ENCODE results near the gene PARP1. TPM values are rescaled to one million over a fixed set of nuclear protein-coding genes. Genes with fewer than 3 reads are reported as not detected.
"Not testable (repeated sequence)": the region's sequence is repeated elsewhere in the genome, so short reads cannot be mapped to it uniquely, and the experiment has no call there.

Gene PARP1
- total RNA-seq, 2 experiments from 2014 or later, result 301 to 308 TPM

- Mint-ChIP-seq H3K4me3 (no peak overlapping the region), H3K4me1 (ENCODE audit: low read depth) (peaks cover 32% of the 10 kb centered on the region), H3K36me3 (no peaks in the 10 kb centered on the region), H3K27ac (no peak overlapping the region), H3K27me3 (no peaks in the 10 kb centered on the region), H3K9me3 (no peaks in the 10 kb centered on the region)
- intact Hi-C loops (cut with micrococcal nuclease), result no loop called here
- ChIA-PET POLR2A (no interaction called here), CTCF (interaction anchor here (2.2 kb wide), 1 partner anchor 15 kb away, joined by 12 read pairs; no protein-coding TSS in a partner anchor)
- DNase-seq, result no peak
These were observed 35.1 kb upstream of the PARP1 start for GRCh38 chr1:226443033-226443432.

DNA sequence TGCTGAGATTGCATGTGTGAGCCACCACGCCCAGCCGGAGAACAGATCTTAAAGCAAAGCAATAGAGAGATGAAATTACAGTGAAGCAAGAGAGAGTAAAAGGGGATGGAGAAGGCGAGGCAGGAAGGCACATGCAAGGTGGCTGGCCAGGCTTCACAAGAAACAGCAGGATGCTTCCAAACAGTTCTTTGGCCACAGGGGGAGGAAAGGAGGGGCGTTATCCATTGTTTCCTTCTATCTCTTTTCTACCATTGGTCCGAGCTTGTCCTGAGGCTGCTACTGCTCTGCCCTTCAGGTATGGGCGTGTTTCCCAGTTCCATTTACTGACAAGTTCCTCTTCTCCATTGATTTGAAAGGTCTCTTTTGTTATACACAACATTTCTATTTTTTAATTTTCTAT is 33.7 kb upstream of the PARP1 start:
- POLR2A ChIA-PET, result no interaction called here
- no peaks in the 10 kb centered on the region for H3K36me3 Mint-ChIP-seq
- no peaks in the 10 kb centered on the region for H3K9me3 Mint-ChIP-seq
- CTCF ChIA-PET, result interaction anchor here (1.3 kb wide), 1 partner anchor 16 kb away, joined by 3 read pairs; no protein-coding TSS in a partner anchor
- H3K4me1 Mint-ChIP-seq (ENCODE audit: low read depth), result peaks cover 32% of the 10 kb centered on the region
- H3K27ac Mint-ChIP-seq, result no peak overlapping the region
- H3K4me3 Mint-ChIP-seq, result no peak overlapping the region
- no peak for DNase-seq
- intact Hi-C loops (cut with micrococcal nuclease), result no loop called here
- no peaks in the 10 kb centered on the region for H3K27me3 Mint-ChIP-seq

- POLR2A ChIA-PET, result no interaction called here
- CTCF ChIA-PET, result interaction anchor here (1.0 kb wide), 2 partner anchors 16 to 32 kb away, joined by 3 read pairs; partner anchors contain the start of gene PARP1
- peaks cover 21% of the 10 kb centered on the region for H3K4me1 Mint-ChIP-seq (ENCODE audit: low read depth)
These were observed 32.6 kb upstream of the PARP1 start for GRCh38 chr1:226440512-226440911.

DNA sequence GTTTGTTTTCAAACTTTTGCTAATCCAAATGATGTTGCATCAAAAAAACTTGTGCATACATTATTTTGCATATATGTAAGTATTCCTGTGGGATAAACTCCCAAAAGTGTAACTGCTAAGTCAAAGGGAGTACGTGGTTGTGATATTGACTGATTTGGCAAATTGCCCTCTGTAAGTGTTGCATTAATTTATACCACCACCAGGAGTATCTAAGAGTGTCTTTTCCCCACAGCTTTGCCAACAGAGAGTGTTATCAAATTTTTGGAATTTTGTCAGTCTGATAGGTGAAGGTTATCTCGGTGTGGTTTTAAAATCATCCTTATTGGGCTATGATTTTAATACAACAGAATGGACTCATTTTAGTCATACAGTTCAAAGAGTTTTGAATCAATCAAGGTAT is 30.1 kb upstream of the PARP1 start:
- POLR2A ChIA-PET, result no interaction called here
- intact Hi-C loops (cut with micrococcal nuclease), result no loop called here
- H3K27me3 Mint-ChIP-seq, result no peaks in the 10 kb centered on the region

More at GRCh38 chr1:226440512-226440911, 32.6 kb upstream of the PARP1 start:
- Mint-ChIP-seq H3K36me3 (no peaks in the 10 kb centered on the region), H3K27ac (no peak overlapping the region), H3K4me3 (no peak overlapping the region), H3K9me3 (no peaks in the 10 kb centered on the region), H3K27me3 (no peaks in the 10 kb centered on the region)
- intact Hi-C loops (cut with micrococcal nuclease), result no loop called here
- no peak for DNase-seq

DNA sequence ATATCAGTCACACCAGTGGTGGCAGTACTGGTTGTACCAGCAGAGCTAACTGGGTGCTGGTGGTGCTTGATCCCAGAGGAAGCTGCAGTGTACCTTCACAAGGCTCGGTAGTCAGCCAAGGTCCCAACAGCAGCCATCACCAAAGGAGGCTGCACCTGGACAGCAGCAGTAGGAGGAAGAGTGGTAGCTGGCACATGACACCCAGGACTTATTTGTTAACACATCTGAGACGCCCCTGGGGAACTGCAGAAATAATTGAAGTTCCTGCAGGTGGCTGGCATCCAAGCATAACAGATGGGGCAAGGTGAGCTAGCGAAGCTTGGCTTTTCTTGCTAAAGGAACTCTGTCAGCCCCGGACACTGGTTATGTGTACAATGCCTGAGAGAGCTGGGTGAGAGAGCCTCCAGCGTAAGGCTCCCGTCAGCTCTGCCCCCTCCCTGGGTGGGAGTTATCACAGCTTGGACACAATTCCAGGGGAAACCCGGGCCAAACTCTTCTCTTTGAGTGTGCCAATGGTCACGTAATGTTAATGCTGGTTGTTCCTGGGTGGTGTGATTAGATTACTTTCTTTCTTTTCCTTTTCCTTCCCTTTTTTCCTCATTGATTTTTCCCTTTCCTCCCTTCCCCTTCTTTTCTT is 29.1 kb upstream of the PARP1 start:
- Mint-ChIP-seq H3K27ac (no peak overlapping the region), H3K4me3 (no peak overlapping the region), H3K27me3 (no peaks in the 10 kb centered on the region), H3K4me1 (ENCODE audit: low read depth) (no peaks in the 10 kb centered on the region), H3K36me3 (no peaks in the 10 kb centered on the region), H3K9me3 (no peaks in the 10 kb centered on the region)
- intact Hi-C loops (cut with micrococcal nuclease), result no loop called here
- ChIA-PET CTCF (interaction anchor here (1.3 kb wide), 1 partner anchor 15 kb away, joined by 7 read pairs; no protein-coding TSS in a partner anchor), POLR2A (no interaction called here)
- DNase-seq, result no peak

More for the DNA sequence above, 30.1 kb upstream of the PARP1 start:
- Mint-ChIP-seq H3K36me3 (no peaks in the 10 kb centered on the region), H3K4me3 (no peak overlapping the region), H3K4me1 (ENCODE audit: low read depth) (no peaks in the 10 kb centered on the region), H3K27ac (no peak overlapping the region), H3K9me3 (no peaks in the 10 kb centered on the region)
- CTCF ChIA-PET, result no interaction called here
- no peak for DNase-seq

GRCh38 chr1:226436472-226436854 is 28.6 kb upstream of the PARP1 start:
- no peaks in the 10 kb centered on the region for H3K36me3 Mint-ChIP-seq
- ChIA-PET POLR2A (no interaction called here), CTCF (interaction anchor here (1.3 kb wide), 1 partner anchor 14 kb away, joined by 7 read pairs; no protein-coding TSS in a partner anchor)
- intact Hi-C loops (cut with micrococcal nuclease), result no loop called here
- DNase-seq, result no peak
- H3K27me3 Mint-ChIP-seq, result no peaks in the 10 kb centered on the region
- H3K4me3 Mint-ChIP-seq, result no peak overlapping the region
- no peaks in the 10 kb centered on the region for H3K9me3 Mint-ChIP-seq
- no peak overlapping the region for H3K27ac Mint-ChIP-seq
- no peaks in the 10 kb centered on the region for H3K4me1 Mint-ChIP-seq (ENCODE audit: low read depth)

DNA sequence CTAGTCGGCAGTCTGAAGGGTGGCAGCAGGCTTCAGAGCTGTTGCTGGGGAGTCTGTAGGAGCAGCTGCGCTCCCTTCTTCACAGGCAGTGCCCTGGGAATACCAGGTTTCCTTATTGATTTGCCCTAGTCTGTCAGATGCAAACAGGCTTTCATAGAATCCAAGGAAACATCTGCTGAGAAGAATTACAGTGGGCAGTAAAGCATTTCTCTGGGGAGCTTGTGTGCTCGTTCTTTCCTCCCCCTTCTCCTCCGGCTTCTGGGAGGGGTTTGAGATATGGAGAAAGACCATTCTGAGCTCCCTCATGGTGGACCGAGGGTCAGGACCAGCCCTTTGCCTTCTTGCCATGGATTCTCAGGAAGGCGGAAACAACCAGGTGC is 25.4 kb upstream of the PARP1 start:
- intact Hi-C loops (cut with micrococcal nuclease), result no loop called here
- Mint-ChIP-seq H3K27me3 (no peaks in the 10 kb centered on the region), H3K9me3 (no peaks in the 10 kb centered on the region), H3K27ac (no peak overlapping the region), H3K36me3 (no peaks in the 10 kb centered on the region), H3K4me3 (no peak overlapping the region), H3K4me1 (ENCODE audit: low read depth) (peaks cover 3% of the 10 kb centered on the region)
- no peak for DNase-seq
- POLR2A ChIA-PET, result no interaction called here
- CTCF ChIA-PET, result no interaction called here

- Mint-ChIP-seq H3K4me3 (no peak overlapping the region), H3K27me3 (no peaks in the 10 kb centered on the region), H3K4me1 (ENCODE audit: low read depth) (peaks cover 3% of the 10 kb centered on the region), H3K36me3 (no peaks in the 10 kb centered on the region), H3K27ac (no peak overlapping the region), H3K9me3 (no peaks in the 10 kb centered on the region)
- intact Hi-C loops (cut with micrococcal nuclease), result no loop called here
- DNase-seq, result no peak
- ChIA-PET CTCF (no interaction called here), POLR2A (no interaction called here)
These were observed 24.9 kb upstream of the PARP1 start for GRCh38 chr1:226432586-226433340.

- H3K27ac Mint-ChIP-seq; H3K4me3 Mint-ChIP-seq; H3K9me3 Mint-ChIP-seq; POLR2A ChIA-PET; intact Hi-C loops (cut with micrococcal nuclease); H3K27me3 Mint-ChIP-seq; H3K36me3 Mint-ChIP-seq; DNase-seq; CTCF ChIA-PET; H3K4me1 Mint-ChIP-seq (ENCODE audit: low read depth): not testable (repeated sequence)
These were observed 24.0 kb upstream of the PARP1 start for GRCh38 chr1:226431898-226432297.

- intact Hi-C loops (cut with micrococcal nuclease), result loop anchor here (5.0 kb wide), 1 partner anchor 117 kb away; the partner anchor contains the start of gene STUM
- CTCF ChIA-PET, result no interaction called here
- H3K4me3 Mint-ChIP-seq, result no peak overlapping the region
- no peaks in the 10 kb centered on the region for H3K9me3 Mint-ChIP-seq
- no peak overlapping the region for H3K27ac Mint-ChIP-seq
- H3K36me3 Mint-ChIP-seq, result no peaks in the 10 kb centered on the region
- no peak for DNase-seq
- H3K27me3 Mint-ChIP-seq, result no peaks in the 10 kb centered on the region
- POLR2A ChIA-PET, result interaction anchor here (1.0 kb wide), 1 partner anchor 22 kb away, joined by 3 read pairs; the partner anchor contains the start of gene PARP1
- peaks cover 14% of the 10 kb centered on the region for H3K4me1 Mint-ChIP-seq (ENCODE audit: low read depth)
These were observed 22.2 kb upstream of the PARP1 start for GRCh38 chr1:226429858-226430715.

GRCh38 chr1:226428791-226429461 is 21.0 kb upstream of the PARP1 start:
- no peaks in the 10 kb centered on the region for H3K9me3 Mint-ChIP-seq
- ChIA-PET POLR2A (interaction anchor here (0.5 kb wide), 1 partner anchor 21 kb away, joined by 4 read pairs; the partner anchor contains the start of gene PARP1), CTCF (no interaction called here)
- no peak for DNase-seq
- peaks cover 14% of the 10 kb centered on the region for H3K4me1 Mint-ChIP-seq (ENCODE audit: low read depth)
- no peaks in the 10 kb centered on the region for H3K27me3 Mint-ChIP-seq
- intact Hi-C loops (cut with micrococcal nuclease), result loop anchor here (5.0 kb wide), 1 partner anchor 118 kb away; the partner anchor contains the start of gene STUM
- no peak overlapping the region for H3K4me3 Mint-ChIP-seq
- no peaks in the 10 kb centered on the region for H3K36me3 Mint-ChIP-seq
- no peak overlapping the region for H3K27ac Mint-ChIP-seq

Measured in activated CD4-positive, alpha-beta memory T cell treated with anti-CD3 and anti-CD28 coated beads for 36 hours (primary cell).